ENCODE results near the gene ZFP36L2.

DNA sequence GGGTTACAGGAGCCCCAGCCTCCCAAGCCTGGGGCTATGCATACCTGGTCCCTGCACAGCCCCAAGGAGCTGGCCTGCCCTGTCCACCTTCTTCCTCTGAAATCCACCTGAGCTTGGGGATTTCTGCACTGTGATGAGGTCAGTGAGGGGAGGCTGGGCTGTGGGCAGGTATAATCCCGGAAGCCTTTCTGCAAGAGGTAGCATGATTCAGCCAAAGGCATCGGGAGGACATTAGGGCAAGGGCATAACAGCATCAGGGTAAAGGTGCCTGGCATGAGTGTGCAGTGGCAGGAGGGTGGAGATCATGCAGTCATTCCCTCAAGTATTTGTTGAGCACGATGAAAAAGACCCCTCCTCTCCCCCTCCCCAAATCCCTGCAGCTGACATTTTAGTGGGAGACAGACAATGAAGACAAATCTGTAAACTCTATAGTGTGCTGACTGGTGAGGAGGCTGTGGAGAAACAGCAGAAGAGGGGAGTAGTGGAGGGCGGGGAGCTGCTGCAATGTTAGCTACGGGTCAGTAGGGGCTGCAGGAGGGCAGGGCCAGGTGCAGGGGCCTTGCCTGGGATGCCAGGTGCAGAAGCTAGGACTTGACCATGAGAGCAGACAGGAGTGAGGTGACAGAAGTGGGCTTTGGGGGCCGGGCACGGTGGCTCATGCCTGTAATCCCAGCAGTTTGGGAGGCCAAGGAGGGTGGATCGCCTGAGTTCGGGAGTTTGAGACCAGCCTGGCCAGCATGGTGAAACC, 18.7 kb downstream of the ZFP36L2 start:
- TF ChIP-seq SIN3A (IDR thresholded peaks at IDR 0.05; ENCODE audit: borderline replicate concordance, insufficient read depth, low read length): no peak
- TF ChIP-seq, protein P1, sequence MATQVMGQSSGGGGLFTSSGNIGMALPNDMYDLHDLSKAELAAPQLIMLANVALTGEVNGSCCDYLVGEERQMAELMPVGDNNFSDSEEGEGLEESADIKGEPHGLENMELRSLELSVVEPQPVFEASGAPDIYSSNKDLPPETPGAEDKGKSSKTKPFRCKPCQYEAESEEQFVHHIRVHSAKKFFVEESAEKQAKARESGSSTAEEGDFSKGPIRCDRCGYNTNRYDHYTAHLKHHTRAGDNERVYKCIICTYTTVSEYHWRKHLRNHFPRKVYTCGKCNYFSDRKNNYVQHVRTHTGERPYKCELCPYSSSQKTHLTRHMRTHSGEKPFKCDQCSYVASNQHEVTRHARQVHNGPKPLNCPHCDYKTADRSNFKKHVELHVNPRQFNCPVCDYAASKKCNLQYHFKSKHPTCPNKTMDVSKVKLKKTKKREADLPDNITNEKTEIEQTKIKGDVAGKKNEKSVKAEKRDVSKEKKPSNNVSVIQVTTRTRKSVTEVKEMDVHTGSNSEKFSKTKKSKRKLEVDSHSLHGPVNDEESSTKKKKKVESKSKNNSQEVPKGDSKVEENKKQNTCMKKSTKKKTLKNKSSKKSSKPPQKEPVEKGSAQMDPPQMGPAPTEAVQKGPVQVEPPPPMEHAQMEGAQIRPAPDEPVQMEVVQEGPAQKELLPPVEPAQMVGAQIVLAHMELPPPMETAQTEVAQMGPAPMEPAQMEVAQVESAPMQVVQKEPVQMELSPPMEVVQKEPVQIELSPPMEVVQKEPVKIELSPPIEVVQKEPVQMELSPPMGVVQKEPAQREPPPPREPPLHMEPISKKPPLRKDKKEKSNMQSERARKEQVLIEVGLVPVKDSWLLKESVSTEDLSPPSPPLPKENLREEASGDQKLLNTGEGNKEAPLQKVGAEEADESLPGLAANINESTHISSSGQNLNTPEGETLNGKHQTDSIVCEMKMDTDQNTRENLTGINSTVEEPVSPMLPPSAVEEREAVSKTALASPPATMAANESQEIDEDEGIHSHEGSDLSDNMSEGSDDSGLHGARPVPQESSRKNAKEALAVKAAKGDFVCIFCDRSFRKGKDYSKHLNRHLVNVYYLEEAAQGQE (IDR thresholded peaks at IDR 0.05; ENCODE audit: insufficient read depth in 1 of 2, low read depth in 2 of 2, low read length in 2 of 2): no peak
- TF ChIP-seq POLR2AphosphoS5 (IDR thresholded peaks at IDR 0.05; ENCODE audit: low read depth, low read length): no peak

Measured in PFSK-1 (cell line).